ENCODE results near the gene PLA2G4E. TPM values are rescaled to one million over a fixed set of nuclear protein-coding genes. Genes with fewer than 3 reads are reported as not detected.

The PLA2G4E gene
- total RNA-seq, 1 experiment from 2014 or later: not detected

DNA sequence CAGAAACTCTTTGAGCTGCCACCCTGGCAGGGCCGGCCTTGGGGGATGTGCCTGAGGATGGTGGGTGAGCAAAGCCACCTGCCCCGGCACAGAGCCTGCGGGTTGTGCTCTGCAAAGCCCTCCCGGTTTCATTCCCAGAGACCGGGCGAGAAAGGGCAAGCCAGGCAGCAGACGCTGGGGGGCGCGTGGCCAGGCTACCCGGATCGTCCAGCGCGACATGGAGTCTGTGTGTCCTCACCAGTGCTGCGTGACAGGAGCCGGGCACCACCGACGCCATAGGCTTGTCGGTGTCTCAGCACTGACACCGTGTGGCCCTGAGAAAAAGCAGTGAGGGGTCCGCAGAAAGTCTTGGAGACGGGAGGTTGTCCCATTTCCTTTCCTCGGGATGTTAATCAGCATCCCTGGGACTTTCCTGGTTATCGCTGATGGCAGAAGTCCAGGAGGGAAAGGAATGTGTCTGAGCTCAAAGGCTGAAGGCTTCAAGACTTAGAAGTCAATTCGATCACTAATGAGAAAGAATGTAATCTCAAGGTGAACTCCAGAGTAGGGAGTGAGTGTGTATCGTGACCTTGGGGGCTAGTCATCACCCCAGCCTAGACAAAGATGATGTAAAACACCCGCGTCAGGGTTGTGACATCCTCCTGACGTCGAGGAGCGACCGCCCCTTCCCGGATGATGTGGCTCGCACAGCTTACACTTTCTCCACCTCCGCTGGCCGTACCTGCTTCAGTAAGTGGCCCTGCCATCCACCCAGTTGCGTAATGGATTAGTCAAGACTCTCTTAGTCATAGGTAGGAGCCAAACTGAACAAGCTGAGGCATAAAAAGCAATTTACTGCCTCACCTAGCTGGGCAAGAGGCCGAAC is 36.3 kb upstream of the PLA2G4E start:
- H3K4me2 ChIP-seq (ENCODE audit: low read length): peak overlapping the region; percentile 75
- intact Hi-C loops (cut with micrococcal nuclease): loop anchor here (5.0 kb wide), 1 partner anchor 85 kb away; the partner anchor contains the start of gene EHD4
- H3K9me2 ChIP-seq (ENCODE audit: insufficient read depth): no peaks in the 10 kb centered on the region
- no peaks in the 10 kb centered on the region for H4K20me1 ChIP-seq (ENCODE audit: insufficient read depth)
- H3K9me3 ChIP-seq (ENCODE audit: control insufficient read depth in 1 of 2, insufficient read depth in 1 of 2, low read depth in 1 of 2, low read length in 2 of 2): no peaks in the 10 kb centered on the region
- H3K27ac ChIP-seq (ENCODE audit: low read depth, low read length): peak overlapping the region; percentile 61
- no peaks in the 10 kb centered on the region for H3K36me3 ChIP-seq (ENCODE audit: control insufficient read depth in 1 of 2, insufficient read depth in 2 of 2, low read length in 2 of 2)
- peak; percentile 95 for DNase-seq (ENCODE audit: low read depth, low spot score)
- H3K4me3 ChIP-seq (replicated peaks in 1 of 2; ENCODE audit: low read depth in 1 of 2, low read length in 2 of 2): peak overlapping the region; percentile 47 to 54
- no peaks in the 10 kb centered on the region for H3K79me2 ChIP-seq (ENCODE audit: insufficient read depth, low read length)
- peak overlapping the region; percentile 50 for H3K9ac ChIP-seq (ENCODE audit: low read length)
- peak; percentile 88 for ATAC-seq
- peaks cover 8 to 26% of the 10 kb centered on the region in 2 experiments for H3K4me1 ChIP-seq (ENCODE audit: control insufficient read depth in 1 of 2, insufficient read depth in 2 of 2, low read length in 2 of 2)
- peak overlapping the region; percentile 58 for H2AFZ ChIP-seq (ENCODE audit: low read depth, low read length, poor library complexity, severe bottlenecking)
- CTCF ChIA-PET: interaction anchor here (0.8 to 2.7 kb wide), 9 partner anchors 27 to 283 kb away, joined by 3 to 20 read pairs (median 4); partner anchors contain the start of gene MAPKBP1
- POLR2A ChIA-PET: interaction anchor here (1.3 kb wide), 1 partner anchor 63 kb away, joined by 4 read pairs; no protein-coding TSS in a partner anchor
- BruUV-seq (replicated peaks): TSS peak; percentile 98
- RAD21 ChIA-PET (ENCODE audit: low non-redundant PET in 1 of 2, low total read pairs in 2 of 2, uncharacterized antibody in 2 of 2, unreplicated experiment in 2 of 2): interaction anchor here in 1 of 2 experiments (1.2 kb wide), 1 partner anchor 68 kb away, joined by 4 read pairs; no protein-coding TSS in a partner anchor
- no peaks in the 10 kb centered on the region for H3K27me3 ChIP-seq (ENCODE audit: insufficient read depth, low read length)
- TF ChIP-seq POLR2A (IDR thresholded peaks at IDR 0.05; ENCODE audit: borderline replicate concordance, extremely low read depth, insufficient read depth, insufficient read length) (peak; percentile 62), TCF7L2 (IDR thresholded peaks at IDR 0.05; ENCODE audit: borderline replicate concordance, extremely low read depth, insufficient read depth, insufficient read length) (peak; percentile 10), YY1 (IDR thresholded peaks at IDR 0.05; ENCODE audit: extremely low read depth, insufficient replicate concordance, low read depth, low read length) (peak; percentile 43), ELF1 (IDR thresholded peaks at IDR 0.05; ENCODE audit: borderline replicate concordance, low read depth) (no peak), CEBPB (IDR thresholded peaks at IDR 0.05; ENCODE audit: low read depth) (peak; percentile 99), ZFX (IDR thresholded peaks at IDR 0.05) (no peak), EZH2phosphoT487 (IDR thresholded peaks at IDR 0.05; ENCODE audit: borderline replicate concordance) (no peak), SIN3A (IDR thresholded peaks at IDR 0.05; ENCODE audit: low read depth) (no peak), POLR2AphosphoS5 (IDR thresholded peaks at IDR 0.05; ENCODE audit: low read depth, low read length) (peak; percentile 53), EGR1 (IDR thresholded peaks at IDR 0.05; ENCODE audit: low read depth) (no peak), SP1 (IDR thresholded peaks at IDR 0.05; ENCODE audit: low read depth) (peak; percentile 73), EZH2 (IDR thresholded peaks at IDR 0.05) (no peak)
- TF ChIP-seq, protein P1, sequence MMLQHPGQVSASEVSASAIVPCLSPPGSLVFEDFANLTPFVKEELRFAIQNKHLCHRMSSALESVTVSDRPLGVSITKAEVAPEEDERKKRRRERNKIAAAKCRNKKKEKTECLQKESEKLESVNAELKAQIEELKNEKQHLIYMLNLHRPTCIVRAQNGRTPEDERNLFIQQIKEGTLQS (IDR thresholded peaks at IDR 0.05): no peak
- TF ChIP-seq, protein P2, sequence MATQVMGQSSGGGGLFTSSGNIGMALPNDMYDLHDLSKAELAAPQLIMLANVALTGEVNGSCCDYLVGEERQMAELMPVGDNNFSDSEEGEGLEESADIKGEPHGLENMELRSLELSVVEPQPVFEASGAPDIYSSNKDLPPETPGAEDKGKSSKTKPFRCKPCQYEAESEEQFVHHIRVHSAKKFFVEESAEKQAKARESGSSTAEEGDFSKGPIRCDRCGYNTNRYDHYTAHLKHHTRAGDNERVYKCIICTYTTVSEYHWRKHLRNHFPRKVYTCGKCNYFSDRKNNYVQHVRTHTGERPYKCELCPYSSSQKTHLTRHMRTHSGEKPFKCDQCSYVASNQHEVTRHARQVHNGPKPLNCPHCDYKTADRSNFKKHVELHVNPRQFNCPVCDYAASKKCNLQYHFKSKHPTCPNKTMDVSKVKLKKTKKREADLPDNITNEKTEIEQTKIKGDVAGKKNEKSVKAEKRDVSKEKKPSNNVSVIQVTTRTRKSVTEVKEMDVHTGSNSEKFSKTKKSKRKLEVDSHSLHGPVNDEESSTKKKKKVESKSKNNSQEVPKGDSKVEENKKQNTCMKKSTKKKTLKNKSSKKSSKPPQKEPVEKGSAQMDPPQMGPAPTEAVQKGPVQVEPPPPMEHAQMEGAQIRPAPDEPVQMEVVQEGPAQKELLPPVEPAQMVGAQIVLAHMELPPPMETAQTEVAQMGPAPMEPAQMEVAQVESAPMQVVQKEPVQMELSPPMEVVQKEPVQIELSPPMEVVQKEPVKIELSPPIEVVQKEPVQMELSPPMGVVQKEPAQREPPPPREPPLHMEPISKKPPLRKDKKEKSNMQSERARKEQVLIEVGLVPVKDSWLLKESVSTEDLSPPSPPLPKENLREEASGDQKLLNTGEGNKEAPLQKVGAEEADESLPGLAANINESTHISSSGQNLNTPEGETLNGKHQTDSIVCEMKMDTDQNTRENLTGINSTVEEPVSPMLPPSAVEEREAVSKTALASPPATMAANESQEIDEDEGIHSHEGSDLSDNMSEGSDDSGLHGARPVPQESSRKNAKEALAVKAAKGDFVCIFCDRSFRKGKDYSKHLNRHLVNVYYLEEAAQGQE (IDR thresholded peaks at IDR 0.05; ENCODE audit: low read depth): no peak
- TF ChIP-seq, protein P3, sequence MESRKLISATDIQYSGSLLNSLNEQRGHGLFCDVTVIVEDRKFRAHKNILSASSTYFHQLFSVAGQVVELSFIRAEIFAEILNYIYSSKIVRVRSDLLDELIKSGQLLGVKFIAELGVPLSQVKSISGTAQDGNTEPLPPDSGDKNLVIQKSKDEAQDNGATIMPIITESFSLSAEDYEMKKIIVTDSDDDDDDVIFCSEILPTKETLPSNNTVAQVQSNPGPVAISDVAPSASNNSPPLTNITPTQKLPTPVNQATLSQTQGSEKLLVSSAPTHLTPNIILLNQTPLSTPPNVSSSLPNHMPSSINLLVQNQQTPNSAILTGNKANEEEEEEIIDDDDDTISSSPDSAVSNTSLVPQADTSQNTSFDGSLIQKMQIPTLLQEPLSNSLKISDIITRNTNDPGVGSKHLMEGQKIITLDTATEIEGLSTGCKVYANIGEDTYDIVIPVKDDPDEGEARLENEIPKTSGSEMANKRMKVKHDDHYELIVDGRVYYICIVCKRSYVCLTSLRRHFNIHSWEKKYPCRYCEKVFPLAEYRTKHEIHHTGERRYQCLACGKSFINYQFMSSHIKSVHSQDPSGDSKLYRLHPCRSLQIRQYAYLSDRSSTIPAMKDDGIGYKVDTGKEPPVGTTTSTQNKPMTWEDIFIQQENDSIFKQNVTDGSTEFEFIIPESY (IDR thresholded peaks at IDR 0.05; ENCODE audit: extremely low read depth, insufficient replicate concordance, low read length): no peak
- TF ChIP-seq, protein P4, sequence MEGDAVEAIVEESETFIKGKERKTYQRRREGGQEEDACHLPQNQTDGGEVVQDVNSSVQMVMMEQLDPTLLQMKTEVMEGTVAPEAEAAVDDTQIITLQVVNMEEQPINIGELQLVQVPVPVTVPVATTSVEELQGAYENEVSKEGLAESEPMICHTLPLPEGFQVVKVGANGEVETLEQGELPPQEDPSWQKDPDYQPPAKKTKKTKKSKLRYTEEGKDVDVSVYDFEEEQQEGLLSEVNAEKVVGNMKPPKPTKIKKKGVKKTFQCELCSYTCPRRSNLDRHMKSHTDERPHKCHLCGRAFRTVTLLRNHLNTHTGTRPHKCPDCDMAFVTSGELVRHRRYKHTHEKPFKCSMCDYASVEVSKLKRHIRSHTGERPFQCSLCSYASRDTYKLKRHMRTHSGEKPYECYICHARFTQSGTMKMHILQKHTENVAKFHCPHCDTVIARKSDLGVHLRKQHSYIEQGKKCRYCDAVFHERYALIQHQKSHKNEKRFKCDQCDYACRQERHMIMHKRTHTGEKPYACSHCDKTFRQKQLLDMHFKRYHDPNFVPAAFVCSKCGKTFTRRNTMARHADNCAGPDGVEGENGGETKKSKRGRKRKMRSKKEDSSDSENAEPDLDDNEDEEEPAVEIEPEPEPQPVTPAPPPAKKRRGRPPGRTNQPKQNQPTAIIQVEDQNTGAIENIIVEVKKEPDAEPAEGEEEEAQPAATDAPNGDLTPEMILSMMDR (IDR thresholded peaks at IDR 0.05 in 2 of 3, conservative IDR thresholded peaks at IDR 0.05 in 1 of 3; ENCODE audit: borderline replicate concordance in 1 of 3, insufficient read depth in 1 of 3, low read depth in 2 of 3, low read length in 2 of 3): peak; percentile 64 to 74 (median 68)
- TF ChIP-seq, protein P5, sequence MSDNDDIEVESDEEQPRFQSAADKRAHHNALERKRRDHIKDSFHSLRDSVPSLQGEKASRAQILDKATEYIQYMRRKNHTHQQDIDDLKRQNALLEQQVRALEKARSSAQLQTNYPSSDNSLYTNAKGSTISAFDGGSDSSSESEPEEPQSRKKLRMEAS (IDR thresholded peaks at IDR 0.05): peak; percentile 60

Measured in HCT116 (cell line).